Neural cell (in vitro differentiated cells): ENCODE measurements around the gene TNFRSF6B. TPM values are rescaled to one million over a fixed set of nuclear protein-coding genes. Genes with fewer than 3 reads are reported as not detected.

Experiments
- H2AFZ ChIP-seq: fragments of 200-600, 300-800 bp; sonication (generic), shearing (Covaris generic); 2 replicates; pipeline ENCODE4 v1.6.0; 2014; ENCODE audit warnings: low read depth, mild to moderate bottlenecking, antibody characterized with exemption, low read length, moderate library complexity
- H3F3A ChIP-seq: fragments of 200-600 bp; shearing (Covaris generic); 2 replicates; pipeline ENCODE4 v1.6.1; 2016; ENCODE audit warnings: mild to moderate bottlenecking, moderate library complexity, mixed read lengths, antibody characterized with exemption, low read length; ENCODE audit not compliant: insufficient read depth, poor library complexity, severe bottlenecking
- H3K27ac ChIP-seq: fragments of 200-600, 300-800 bp; sonication (generic), shearing (Covaris generic); 2 replicates; pipeline ENCODE4 v1.5.1; 2014; ENCODE audit warnings: mild to moderate bottlenecking, low read length, moderate library complexity
- H3K27me3 ChIP-seq: fragments of 300-800, 200-600 bp; sonication (generic), shearing (Covaris generic); 2 replicates; pipeline ENCODE4 v1.6.0; 2014; ENCODE audit warnings: mild to moderate bottlenecking, low read depth, low read length, moderate library complexity; ENCODE audit not compliant: insufficient read depth
- H3K36me3 ChIP-seq: fragments of 300-800, 200-600 bp; sonication (generic), shearing (Covaris generic); 2 replicates; pipeline ENCODE4 v1.5.1; 2014; ENCODE audit warnings: mild to moderate bottlenecking, antibody characterized with exemption, low read length, moderate library complexity; ENCODE audit not compliant: insufficient read depth
- H3K4me2 ChIP-seq: fragments of 300-800, 200-600 bp; sonication (generic), shearing (Covaris generic); 2 replicates; pipeline ENCODE4 v1.6.0; 2014; ENCODE audit warnings: mild to moderate bottlenecking, low read length
- H3K4me3 ChIP-seq: fragments of 300-800, 200-600 bp; sonication (generic), shearing (Covaris generic); 2 replicates; pipeline ENCODE4 v1.5.1; 2014; ENCODE audit warnings: mild to moderate bottlenecking, low read length, moderate library complexity
- H3K79me2 ChIP-seq: fragments of 200-600 bp; shearing (Covaris generic); replicated peaks from 2 replicates; pipeline ENCODE4 v1.6.0; 2014; ENCODE audit warnings: mild to moderate bottlenecking, low read length, moderate library complexity; ENCODE audit not compliant: insufficient read depth
- H3K9ac ChIP-seq: fragments of 300-800, 200-600 bp; sonication (generic), shearing (Covaris generic); 2 replicates; pipeline ENCODE4 v1.6.1; 2016; ENCODE audit warnings: mild to moderate bottlenecking, low read length, mixed read lengths
- H3K9me2 ChIP-seq: fragments of 200-600 bp; shearing (Covaris generic); 2 replicates; pipeline ENCODE4 v1.6.1; 2016; ENCODE audit warnings: mild to moderate bottlenecking, low read length, mixed read lengths; ENCODE audit not compliant: insufficient read depth
- H3K9me3 ChIP-seq: fragments of 200-600, 300-800 bp; sonication (generic), shearing (Covaris generic); 2 replicates; pipeline ENCODE4 v1.6.1; 2016; ENCODE audit warnings: mild to moderate bottlenecking, mixed run types, low read length, moderate library complexity, mixed read lengths
- H4K20me1 ChIP-seq: fragments of 200-600 bp; shearing (Covaris generic); 2 replicates; pipeline ENCODE4 v1.6.1; 2016; ENCODE audit warnings: mild to moderate bottlenecking, mixed run types; ENCODE audit not compliant: insufficient read depth
- EP300 ChIP-seq: fragments of 450-650 bp; conservative IDR thresholded peaks from 2 replicates; pipeline ENCODE4 v1.6.1; 2014; ENCODE audit warnings: antibody characterized with exemption, mild to moderate bottlenecking, moderate library complexity; ENCODE audit not compliant: poor library complexity, severe bottlenecking
- EZH2 ChIP-seq: fragments of 200-600, 300-800 bp; shearing (Covaris generic), sonication (generic); IDR thresholded peaks from 2 replicates; pipeline ENCODE4 v1.6.1; 2014; ENCODE audit warnings: antibody characterized with exemption, low read length, borderline replicate concordance, mild to moderate bottlenecking; ENCODE audit not compliant: insufficient read depth, poor library complexity, severe bottlenecking
- MXI1 ChIP-seq: fragments of 450-650 bp; conservative IDR thresholded peaks from 2 replicates; pipeline ENCODE4 v1.6.1; 2014; ENCODE audit warnings: antibody characterized with exemption, mild to moderate bottlenecking; ENCODE audit not compliant: poor library complexity, severe bottlenecking
- POLR2AphosphoS5 ChIP-seq: IDR thresholded peaks from 2 replicates; pipeline ENCODE4 v1.6.1; 2012
- RAD21 ChIP-seq: fragments of 450-650 bp; conservative IDR thresholded peaks from 2 replicates; pipeline ENCODE4 v1.6.1; 2014; ENCODE audit warnings: antibody characterized with exemption, mild to moderate bottlenecking, moderate library complexity
- REST ChIP-seq: IDR thresholded peaks from 2 replicates; pipeline ENCODE4 v1.6.1; 2012; ENCODE audit warnings: borderline replicate concordance
- SMC3 ChIP-seq: fragments of 450-650 bp; conservative IDR thresholded peaks from 2 replicates; pipeline ENCODE4 v1.6.1; 2014; ENCODE audit warnings: antibody characterized with exemption, mild to moderate bottlenecking, moderate library complexity; ENCODE audit not compliant: poor library complexity
- TAF1 ChIP-seq: IDR thresholded peaks from 2 replicates; pipeline ENCODE4 v1.6.1; 2012; ENCODE audit warnings: low read depth
- polyA plus RNA-seq: library from polyadenylated mRNA; depleted of rRNA; stranded (reverse); fragments of >200 nt; gene quantifications from 2 replicates; pipeline ENCODE4 v1.2.3, GENCODE V29; 2014
- TF ChIP-seq, protein P1 (sequence below): fragments of 450-650 bp; IDR thresholded peaks from 2 replicates; pipeline ENCODE4 v1.5.1; 2014; ENCODE audit warnings: antibody characterized with exemption, mild to moderate bottlenecking, moderate library complexity; ENCODE audit not compliant: poor library complexity, severe bottlenecking

Gene TNFRSF6B
- polyA plus RNA-seq, 1 donor from 2014 or later = 9.4 TPM

DNA sequence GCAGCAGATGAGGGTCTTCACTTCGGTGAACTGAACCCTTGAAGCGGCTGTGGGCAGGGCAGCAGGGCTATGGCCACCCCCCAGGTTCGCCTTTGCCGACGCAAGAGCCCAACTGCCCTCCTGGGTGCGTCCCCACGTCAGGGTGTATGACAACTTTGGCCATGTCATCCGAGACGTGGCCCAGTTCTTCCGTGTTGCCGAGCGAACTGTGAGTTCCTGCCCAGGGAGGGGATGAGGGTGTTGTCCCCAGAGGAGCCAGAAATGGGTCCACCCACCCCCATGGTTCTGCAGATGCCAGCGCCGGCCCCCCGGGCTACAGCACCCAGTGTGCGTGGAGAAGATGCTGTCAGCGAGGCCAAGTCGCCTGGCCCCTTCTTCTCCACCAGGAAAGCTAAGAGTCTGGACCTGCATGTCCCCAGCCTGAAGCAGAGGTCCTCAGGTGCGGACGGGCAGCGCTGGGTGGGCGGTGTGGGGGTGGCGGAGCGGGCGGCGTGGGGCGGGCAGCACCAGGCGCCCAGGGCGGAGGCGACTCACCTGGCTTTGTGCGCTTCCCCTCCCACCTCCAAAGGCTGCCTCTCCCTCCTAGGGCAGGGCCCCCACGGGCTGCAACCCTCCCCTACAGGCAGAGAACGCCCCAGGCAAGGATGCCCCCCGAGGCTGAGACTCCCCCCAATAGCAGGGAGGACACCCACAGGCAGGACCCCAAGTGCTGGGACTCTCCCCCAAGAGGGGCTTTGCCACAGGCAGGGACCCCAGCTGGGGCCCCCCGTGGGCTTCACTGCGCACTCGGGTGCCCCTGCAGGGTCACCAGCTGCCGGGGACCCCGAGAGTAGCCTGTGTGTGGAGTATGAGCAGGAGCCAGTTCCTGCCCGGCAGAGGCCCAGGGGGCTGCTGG, 6.2 kb upstream of the TNFRSF6B start:
- Histone ChIP-seq H3K9ac (no peak overlapping the region), H3K9me3 (no peaks in the 10 kb centered on the region), H3K79me2 (no peaks in the 10 kb centered on the region), H3K27ac (no peak overlapping the region), H3K27me3 (no peaks in the 10 kb centered on the region), H3K4me3 (no peak overlapping the region), H4K20me1 (no peaks in the 10 kb centered on the region), H3K9me2 (no peaks in the 10 kb centered on the region), H2AFZ (no peak overlapping the region), H3K4me2 (no peak overlapping the region), H3K36me3 (no peaks in the 10 kb centered on the region), H3F3A (no peaks in the 10 kb centered on the region)
- TF ChIP-seq TAF1 = no peak
- TF ChIP-seq REST = no peak
- no peak for TF ChIP-seq RAD21
- TF ChIP-seq SMC3 = no peak
- TF ChIP-seq EP300 = no peak
- TF ChIP-seq EZH2 = no peak
- no peak for TF ChIP-seq MXI1
- TF ChIP-seq, protein P1, sequence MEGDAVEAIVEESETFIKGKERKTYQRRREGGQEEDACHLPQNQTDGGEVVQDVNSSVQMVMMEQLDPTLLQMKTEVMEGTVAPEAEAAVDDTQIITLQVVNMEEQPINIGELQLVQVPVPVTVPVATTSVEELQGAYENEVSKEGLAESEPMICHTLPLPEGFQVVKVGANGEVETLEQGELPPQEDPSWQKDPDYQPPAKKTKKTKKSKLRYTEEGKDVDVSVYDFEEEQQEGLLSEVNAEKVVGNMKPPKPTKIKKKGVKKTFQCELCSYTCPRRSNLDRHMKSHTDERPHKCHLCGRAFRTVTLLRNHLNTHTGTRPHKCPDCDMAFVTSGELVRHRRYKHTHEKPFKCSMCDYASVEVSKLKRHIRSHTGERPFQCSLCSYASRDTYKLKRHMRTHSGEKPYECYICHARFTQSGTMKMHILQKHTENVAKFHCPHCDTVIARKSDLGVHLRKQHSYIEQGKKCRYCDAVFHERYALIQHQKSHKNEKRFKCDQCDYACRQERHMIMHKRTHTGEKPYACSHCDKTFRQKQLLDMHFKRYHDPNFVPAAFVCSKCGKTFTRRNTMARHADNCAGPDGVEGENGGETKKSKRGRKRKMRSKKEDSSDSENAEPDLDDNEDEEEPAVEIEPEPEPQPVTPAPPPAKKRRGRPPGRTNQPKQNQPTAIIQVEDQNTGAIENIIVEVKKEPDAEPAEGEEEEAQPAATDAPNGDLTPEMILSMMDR = no peak
- no peak for TF ChIP-seq POLR2AphosphoS5

DNA sequence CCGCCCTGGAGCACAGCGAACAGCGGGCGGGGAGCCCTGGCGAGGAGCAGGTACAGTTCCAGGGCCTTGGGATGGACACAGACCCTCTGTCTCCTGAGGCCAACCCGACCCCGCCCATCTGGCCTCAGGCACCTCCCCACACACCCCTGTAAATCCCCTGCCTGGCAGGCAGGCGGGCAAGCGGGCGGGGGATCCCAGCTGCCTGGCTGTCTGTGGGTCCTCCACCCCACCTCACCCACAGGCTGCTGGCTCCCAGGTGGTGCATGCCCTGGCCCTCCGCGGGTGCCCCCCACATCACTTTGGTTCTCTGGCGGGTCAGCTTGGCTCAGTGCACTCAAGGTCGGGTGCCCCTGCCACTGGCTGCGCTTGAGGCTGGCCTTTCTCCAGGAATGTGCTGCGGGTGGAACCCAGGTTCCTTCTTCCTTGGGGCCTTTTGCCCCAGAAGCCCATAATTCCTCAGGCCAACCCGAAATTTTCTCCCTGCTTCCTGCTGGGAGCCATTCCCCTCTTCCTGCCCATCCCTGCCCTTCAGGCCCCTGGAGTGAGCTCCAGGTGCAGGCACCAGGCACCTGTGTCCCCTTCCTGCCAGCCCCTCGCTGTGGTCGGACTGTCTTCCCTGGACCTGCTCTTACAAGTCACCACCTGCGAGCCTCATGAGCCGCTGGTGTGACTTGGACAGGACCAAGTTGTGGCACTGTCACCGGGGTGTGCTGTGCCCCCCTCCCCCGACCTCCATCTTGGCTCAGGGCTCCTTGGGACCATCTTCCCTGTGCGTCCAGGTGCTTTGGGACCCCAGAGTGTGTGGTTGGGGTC, 5.3 kb upstream of the TNFRSF6B start:
- Histone ChIP-seq H3K36me3 (no peaks in the 10 kb centered on the region), H3K4me3 (no peak overlapping the region), H3F3A (no peaks in the 10 kb centered on the region), H3K9ac (no peak overlapping the region), H3K27ac (no peak overlapping the region), H3K79me2 (no peaks in the 10 kb centered on the region), H3K27me3 (no peaks in the 10 kb centered on the region), H3K9me3 (no peaks in the 10 kb centered on the region), H4K20me1 (no peaks in the 10 kb centered on the region), H2AFZ (no peak overlapping the region), H3K9me2 (no peaks in the 10 kb centered on the region), H3K4me2 (no peak overlapping the region)
- TF ChIP-seq MXI1 (no peak), REST (no peak), EZH2 (no peak), RAD21 (no peak), SMC3 (no peak), TAF1 (no peak), POLR2AphosphoS5 (no peak), EP300 (no peak)
- TF ChIP-seq, protein P1 = no peak
